Measurements from ENCODE around the gene LPCAT3. TPM values are rescaled to one million over a fixed set of nuclear protein-coding genes. Genes with fewer than 3 reads are reported as not detected.

Gene LPCAT3
- total RNA-seq, 3 donors from 2014 or later, result 79.8 to 121 (median 102) TPM

GRCh38 chr12:6948873-6949594, 69.2 kb downstream of the LPCAT3 start:
- H3K4me3 ChIP-seq, result no peak overlapping the region
- H3K9me3 ChIP-seq, result no peaks in the 10 kb centered on the region
- H3K36me3 ChIP-seq (ENCODE audit: low read depth), result no peaks in the 10 kb centered on the region
- no peak for TF ChIP-seq CTCF (IDR thresholded peaks at IDR 0.05)
- ATAC-seq (no peak), DNase-seq (peak in 2 of 3 donors; percentile 32 to 57)
- peaks cover 30% of the 10 kb centered on the region for H3K4me1 ChIP-seq (ENCODE audit: low read depth)
- intact Hi-C loops (cut with DNase I, micrococcal nuclease), result no loop called here

- peaks cover 35% of the 10 kb centered on the region for H3K4me1 ChIP-seq (ENCODE audit: low read depth)
- TF ChIP-seq CTCF (IDR thresholded peaks at IDR 0.05), result no peak
- H3K9me3 ChIP-seq, result no peaks in the 10 kb centered on the region
- intact Hi-C loops (cut with DNase I, micrococcal nuclease), result no loop called here
- no peak for ATAC-seq
- H3K4me3 ChIP-seq, result no peak overlapping the region
- peak in 2 of 3 donors; percentile 25 to 37 for DNase-seq
- H3K36me3 ChIP-seq (ENCODE audit: low read depth), result peaks cover 6% of the 10 kb centered on the region
Observed at GRCh38 chr12:6947615-6948014, 70.7 kb downstream of the LPCAT3 start.

GRCh38 chr12:6946920-6947374, 71.3 kb downstream of the LPCAT3 start:
- no peak for TF ChIP-seq CTCF (IDR thresholded peaks at IDR 0.05)
- Histone ChIP-seq H3K9me3 (no peaks in the 10 kb centered on the region), H3K4me3 (no peak overlapping the region), H3K4me1 (ENCODE audit: low read depth) (peaks cover 36% of the 10 kb centered on the region), H3K36me3 (ENCODE audit: low read depth) (peaks cover 6% of the 10 kb centered on the region)
- intact Hi-C loops (cut with DNase I, micrococcal nuclease), result no loop called here
- ATAC-seq (no peak), DNase-seq (no peak)

GRCh38 chr12:6946033-6946919, 72.0 kb downstream of the LPCAT3 start:
- ATAC-seq (peak; percentile 77), DNase-seq (peak; percentile 95 to 97 (median 97))
- Histone ChIP-seq H3K4me1 (ENCODE audit: low read depth) (peaks cover 36% of the 10 kb centered on the region), H3K36me3 (ENCODE audit: low read depth) (peaks cover 6% of the 10 kb centered on the region), H3K4me3 (peak overlapping the region; percentile 24), H3K9me3 (no peaks in the 10 kb centered on the region)
- TF ChIP-seq CTCF (IDR thresholded peaks at IDR 0.05), result no peak
- intact Hi-C loops (cut with DNase I, micrococcal nuclease), result no loop called here

GRCh38 chr12:6945613-6946012, 72.7 kb downstream of the LPCAT3 start:
- ATAC-seq (no peak), DNase-seq (peak in 1 of 3 donors; percentile 68)
- H3K4me1 ChIP-seq (ENCODE audit: low read depth), result peaks cover 35% of the 10 kb centered on the region
- no peaks in the 10 kb centered on the region for H3K9me3 ChIP-seq
- H3K36me3 ChIP-seq (ENCODE audit: low read depth), result peaks cover 6% of the 10 kb centered on the region
- TF ChIP-seq CTCF (IDR thresholded peaks at IDR 0.05), result no peak
- no peak overlapping the region for H3K4me3 ChIP-seq
- intact Hi-C loops (cut with DNase I, micrococcal nuclease), result no loop called here
